CD4-positive, alpha-beta T cell treated with Interleukin-10 for 1 hour (primary cell): ENCODE data around the gene SETBP1.

ENCODE experiments used
- DNase-seq: peaks from one replicate; pipeline ENCODE4 v3.0.0-alpha.2; 2020

The SETBP1 gene

DNA sequence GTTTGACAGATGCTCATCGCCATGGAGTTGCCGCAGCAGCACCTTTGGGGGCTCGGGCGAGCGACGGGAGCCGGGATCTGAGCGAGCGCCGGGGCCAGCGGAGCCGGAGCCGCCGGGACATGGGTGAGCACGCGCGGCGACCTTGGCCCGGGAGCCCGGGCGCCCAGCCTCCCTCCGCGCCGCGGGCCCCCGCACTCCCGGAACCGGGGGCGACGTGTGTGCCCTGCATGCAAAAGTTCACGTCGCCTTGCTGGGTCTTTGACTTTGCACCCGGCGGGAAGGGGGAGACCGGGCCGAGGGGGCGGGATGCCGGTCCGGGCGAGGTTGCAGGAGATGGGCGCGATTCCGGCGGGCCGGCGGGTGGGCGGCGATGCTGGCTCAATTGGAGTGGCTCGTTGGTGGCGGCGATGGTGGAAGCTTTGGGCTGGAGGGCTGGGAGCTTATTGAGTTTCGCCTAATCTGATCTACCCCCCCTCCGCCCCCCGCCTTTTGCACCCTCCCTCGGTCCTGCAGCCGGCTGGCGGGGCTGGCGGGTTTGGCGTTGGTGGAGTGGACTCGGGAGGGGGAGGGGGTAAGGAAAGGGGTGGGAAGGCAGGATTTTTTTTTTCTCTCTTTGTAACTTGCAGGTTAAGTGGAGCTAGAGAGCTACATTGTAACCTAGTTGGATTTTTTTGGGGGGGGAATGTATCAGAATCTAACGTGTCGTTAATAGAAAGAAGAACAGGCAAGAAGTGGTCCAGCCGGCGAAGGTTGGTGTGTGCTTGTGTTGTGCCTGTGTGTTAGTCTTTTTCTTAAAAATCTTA lies at the start of gene SETBP1:
Gene SETBP1 (plus strand): TSS at position 616 of the 803 bp plus-strand sequence. CDS start 20,459 bp downstream, outside the sequence.
- DNase-seq = peak; percentile 25

DNA sequence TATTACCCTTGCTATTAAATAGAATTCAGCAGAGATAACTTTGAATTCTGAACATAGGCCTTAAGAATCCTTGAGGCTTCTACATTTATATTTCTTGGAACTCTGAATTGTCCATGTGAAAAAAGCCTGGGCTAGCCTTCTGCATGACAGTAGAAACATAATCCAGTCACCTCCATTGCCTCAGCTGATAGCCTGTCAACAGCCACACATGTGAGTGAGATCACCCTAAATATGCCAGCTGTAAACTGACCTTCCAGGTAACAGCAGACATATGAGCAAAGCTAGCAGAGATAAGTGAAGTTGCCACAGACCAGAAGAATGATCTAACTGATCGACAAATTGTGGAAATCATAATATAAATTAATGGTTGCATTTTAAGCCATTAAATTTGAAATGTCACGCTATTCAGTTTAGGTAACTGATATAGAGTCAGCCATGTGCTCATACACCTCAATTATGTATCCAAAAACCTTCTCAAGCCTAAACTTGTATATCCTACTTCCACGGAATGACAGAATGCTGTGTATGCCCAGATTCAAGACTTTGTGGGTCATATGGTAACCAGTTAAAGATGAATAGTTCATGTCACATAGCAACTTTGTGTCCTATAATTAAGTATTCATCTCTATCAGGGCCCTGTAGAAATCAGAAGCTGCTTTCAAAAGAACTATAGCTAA lies 48.1 kb upstream of the SETBP1 start:
- DNase-seq = no peak

DNA sequence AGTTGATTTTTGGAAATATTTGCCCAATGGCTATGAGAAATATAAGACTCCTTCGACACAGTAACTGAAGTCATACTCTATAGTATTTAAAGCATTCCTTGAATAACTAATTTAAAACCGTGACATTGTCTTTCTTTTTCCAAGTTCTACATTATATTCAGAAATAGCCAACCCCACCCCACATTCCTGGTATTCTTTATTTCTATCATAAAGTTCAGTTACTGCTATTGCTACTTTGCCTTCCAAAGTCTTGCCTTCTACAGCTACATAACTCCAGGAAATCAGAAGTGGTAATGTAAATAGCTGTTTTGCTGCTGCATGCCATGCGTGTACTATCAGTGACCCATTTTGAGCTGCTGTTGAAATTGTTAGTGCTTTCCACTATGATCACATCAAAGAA lies 45.1 kb upstream of the SETBP1 start:
- no peak for DNase-seq

DNA sequence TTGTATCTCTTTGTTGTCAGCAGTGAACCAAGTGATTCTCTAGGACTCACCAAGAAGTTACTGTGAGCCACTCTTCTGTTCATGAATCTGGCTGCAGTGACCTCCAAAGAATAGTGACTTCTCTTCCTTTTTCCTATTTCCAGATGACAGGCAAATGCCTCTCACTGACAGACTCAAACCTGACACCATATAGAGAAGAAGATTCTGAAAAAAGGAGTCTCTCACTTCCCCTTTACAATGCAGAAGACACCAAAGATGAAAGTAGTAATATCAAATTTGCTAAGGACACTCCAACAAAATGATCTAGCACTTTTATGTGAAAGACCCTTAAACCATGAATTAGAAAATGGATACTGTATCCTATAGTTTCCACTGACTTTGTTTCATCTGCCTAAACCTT lies 44.4 kb upstream of the SETBP1 start:
- DNase-seq = no peak

DNA sequence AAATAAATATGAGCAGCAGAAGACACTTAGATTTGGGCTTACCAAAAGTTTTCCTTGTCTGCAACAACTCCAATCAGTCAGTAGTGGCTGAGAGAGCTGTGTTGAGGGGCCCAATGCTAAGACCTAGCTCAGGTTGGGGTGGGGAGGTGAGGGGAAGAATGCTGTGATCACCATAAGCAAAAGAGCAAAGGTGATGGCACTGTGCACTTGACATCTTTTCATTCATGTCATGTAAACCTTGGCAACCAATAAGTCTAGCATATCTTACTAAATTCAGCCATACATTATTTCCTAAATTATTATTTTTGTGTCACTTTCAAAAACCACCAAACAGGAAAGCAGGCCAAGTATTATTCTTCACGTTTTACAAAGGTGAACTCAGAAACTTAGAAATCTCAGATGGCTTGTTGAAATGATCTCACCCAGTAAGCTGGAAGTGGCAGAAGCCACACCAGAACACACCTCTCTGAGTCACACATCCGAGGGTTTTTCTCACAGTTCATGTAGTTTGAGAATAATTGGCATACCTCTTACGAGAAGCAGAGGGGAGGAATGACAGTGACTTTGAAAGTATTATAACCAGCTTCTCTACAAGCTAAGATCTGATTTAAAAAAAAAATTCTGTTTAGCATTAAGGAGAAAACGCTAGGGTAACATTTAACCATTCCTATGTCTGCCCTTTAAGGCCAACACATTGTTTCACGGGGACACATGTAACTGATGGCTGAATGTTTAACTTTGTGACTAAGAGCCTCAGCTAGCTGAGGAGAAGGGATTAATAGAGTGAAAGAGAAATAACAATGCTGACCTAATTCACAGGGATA lies 43.3 kb upstream of the SETBP1 start:
- peak; percentile 3 for DNase-seq

DNA sequence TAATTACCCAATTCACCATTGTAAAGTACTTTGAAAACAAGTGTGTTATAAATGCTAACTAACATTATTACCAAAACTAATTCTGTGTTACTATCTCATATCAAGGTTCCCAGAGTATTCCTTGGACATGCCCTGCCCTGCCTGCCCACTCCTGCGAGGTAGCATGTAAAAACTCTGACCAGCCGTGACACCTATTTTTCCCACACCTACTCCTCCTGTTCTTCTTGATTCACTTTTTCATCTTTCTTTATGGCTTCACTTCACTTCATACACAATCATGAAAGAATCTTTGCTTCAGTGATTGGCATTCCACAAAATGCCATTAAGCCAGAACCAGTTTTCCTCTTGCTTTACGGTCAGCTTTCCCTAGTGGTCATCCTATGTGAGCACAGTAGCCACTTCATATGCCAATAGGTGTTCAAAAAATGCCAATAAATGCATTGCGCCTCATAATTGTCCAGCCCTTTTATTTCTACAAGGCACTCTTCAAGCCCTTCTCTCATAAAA lies 42.6 kb upstream of the SETBP1 start:
- DNase-seq = no peak

DNA sequence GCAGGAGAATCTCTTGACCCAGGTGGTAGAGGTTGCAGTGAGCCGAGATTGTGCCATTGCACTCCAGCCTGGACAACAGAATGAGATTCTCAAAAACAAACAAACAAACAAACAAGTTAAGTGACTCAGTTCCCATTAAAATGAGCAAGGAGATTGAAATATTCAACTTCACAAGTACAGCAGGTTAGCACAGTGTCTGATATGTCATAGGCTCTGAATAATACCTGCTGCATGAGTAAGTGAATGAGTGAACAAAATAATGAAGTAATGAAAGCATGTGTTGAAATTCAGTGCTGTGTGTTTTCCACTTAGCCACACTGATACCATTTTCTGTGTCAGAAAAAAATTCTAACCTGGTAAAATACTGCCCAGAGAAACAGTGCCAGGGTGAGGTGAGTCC lies 41.9 kb upstream of the SETBP1 start:
- no peak for DNase-seq

DNA sequence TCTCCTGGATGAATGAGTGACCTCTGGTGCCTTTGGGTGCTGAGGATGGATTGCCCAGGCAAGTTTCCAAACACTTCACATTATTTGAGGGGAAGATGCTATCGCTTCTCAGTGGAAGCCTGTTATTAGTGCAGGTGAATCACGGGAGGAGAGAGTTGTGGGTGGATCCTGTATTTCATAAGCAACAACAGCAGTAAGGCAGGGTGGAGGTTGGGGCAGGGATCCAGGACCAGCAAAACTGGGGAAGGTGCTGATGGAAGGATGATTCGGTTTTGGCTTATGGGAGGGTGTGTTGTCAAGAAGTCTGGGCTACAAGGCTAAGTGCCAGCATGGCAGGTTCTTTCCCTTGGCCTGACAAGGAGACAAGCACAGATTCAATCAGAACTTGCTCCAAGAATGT lies 37.7 kb upstream of the SETBP1 start:
- DNase-seq = no peak

DNA sequence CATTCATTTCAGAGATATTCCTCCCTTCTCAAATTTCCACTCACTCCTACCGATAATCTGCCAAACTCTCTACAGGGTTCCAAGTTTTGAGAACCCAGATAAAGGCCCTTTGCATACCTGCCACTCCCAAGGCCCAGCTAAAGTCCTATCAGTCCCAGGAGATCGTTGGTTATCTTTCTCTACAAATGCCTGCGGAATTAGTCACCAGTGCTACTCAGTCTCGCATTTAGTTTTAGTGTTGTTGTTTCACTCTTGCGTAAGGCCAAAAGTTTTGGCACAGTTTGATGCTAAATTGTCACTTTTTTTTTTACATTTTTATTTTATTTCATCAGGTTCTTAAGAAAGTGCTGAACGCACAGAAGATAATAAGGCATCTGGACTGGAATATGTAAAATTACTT lies 29.2 kb upstream of the SETBP1 start:
- DNase-seq = no peak

DNA sequence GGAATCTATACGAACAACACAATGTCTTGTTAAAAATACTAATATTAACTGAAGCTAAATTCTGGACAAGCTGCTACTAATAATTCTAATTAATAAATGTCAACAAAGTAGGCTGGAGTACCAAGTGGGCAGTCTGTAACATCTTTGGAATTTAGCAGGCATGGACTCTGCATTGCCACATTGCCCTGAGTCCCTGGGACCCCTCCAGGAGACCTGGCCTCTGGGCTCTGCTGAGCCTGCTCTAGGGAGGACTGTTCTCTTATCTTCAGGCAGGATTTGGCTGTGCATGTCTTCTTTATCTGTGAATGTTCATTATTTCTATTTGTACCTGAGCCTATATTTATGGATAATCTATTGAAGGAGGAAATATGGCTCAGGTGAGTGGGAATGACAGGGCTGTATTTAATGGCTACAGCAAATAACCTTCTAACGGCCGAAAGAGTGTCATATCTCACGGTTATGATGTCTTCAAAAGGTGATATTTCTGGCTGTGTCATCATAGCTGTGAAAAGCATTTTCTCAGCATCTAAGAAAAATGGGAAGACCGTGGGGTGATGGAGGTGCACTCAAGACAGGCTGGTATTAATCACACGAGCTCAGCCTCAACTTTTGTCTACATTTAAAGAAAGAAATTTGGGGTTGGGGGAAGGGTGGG lies 28.6 kb upstream of the SETBP1 start:
- no peak for DNase-seq

DNA sequence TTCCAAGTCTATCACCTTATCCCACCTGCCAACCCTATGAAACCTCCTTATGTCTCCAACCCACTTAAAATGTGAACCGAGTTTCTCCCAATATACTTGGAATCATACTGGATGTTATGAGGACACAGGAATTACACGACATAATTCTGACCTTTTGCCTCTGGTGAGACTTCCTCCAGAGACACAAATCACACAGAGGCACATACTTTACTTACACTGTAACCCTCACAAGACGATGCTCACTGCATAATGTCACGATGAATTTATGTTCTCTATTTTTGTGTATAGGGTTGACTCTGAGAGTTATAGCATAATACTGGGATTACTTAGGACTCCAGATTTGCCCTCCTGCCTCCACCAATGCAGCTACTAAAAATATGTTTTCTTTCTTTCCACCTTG lies 28.0 kb upstream of the SETBP1 start:
- no peak for DNase-seq

DNA sequence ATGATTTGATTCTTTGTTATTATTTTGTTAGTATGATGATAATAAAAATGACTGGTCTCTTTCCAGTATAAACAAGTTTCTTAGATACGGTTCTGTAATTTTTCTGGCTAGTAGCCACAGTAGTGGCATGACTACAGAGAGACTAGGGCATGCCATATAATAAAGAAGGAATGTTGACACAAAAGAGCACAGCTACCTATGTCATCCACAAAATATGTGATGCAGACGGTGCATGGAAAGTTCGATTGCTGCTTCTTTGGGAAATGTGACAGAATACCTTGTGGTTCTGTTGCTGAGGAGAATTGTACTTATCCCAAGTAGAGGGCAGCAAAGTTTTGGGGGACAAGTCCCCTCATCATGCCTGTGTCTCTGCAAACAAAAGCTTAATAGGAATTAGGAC lies 26.1 kb upstream of the SETBP1 start:
- DNase-seq = no peak

DNA sequence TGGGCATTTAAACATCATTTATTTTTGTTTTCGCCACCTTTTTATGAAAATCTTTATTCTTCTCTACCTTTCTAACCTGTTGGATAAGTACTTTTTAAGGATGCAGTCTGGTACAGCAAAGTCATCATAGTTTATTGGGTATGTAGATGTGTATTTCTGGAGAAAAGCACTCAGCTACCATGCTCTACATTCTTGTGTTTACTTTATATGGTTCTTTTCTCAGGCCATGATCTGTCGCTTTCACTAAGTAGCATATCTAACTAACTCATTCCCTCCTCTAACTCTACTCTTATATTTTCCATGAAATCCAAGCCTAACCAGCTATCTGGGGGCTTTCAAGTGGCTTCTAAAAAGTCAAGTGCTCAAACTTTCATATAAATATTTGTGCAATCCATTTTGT lies 25.3 kb upstream of the SETBP1 start:
- no peak for DNase-seq

DNA sequence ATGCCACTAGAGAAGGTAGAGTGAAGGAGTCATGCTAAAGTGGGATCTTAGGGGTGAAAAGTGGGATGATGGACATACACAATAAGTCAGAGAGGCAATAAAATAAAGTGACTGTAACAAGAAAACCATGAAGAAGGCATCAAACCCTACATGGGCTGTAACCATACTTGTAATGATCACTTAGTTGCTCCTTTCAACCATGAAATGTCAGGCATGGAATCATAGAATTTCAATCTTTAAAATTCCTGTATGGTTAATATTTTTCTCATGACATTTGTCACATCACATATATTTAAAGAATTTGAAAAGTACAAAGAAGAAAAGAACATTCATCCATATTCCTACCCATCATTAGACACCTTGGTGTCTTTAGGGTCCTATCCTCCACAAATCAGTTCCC lies 20.9 kb upstream of the SETBP1 start:
- no peak for DNase-seq

DNA sequence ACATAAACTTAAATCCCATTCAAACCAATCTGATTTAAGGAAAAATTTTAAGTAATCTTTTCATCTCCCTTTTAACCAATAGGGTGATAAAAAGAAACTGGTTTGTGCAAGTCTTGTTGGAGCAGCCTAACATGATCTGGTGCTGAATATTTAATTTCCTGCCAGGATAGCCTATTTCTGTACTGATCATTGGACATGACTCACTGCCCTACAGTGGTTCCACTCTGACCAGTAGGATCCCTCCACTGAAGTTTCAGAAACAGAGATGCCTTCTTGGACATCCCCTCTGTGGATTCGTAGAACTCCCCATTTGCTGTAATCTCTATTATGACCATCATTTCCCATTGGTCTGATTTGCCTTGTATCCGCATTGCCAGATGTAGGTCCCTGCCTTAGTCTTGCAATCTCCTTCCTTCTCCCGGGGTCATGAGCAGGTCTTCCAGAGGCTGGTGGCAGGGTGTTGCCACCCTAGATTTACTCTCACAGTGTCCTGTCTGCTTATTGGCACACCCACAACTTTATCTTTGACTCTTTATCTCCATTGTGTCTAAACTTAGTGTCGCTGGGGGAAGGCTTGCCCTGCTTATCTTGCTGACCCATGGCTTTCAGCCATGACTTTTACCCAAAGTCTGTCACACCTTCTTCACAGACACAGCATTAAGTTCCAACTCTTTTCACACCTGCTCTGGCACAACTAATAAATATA lies 12.3 kb upstream of the SETBP1 start:
- DNase-seq = no peak

DNA sequence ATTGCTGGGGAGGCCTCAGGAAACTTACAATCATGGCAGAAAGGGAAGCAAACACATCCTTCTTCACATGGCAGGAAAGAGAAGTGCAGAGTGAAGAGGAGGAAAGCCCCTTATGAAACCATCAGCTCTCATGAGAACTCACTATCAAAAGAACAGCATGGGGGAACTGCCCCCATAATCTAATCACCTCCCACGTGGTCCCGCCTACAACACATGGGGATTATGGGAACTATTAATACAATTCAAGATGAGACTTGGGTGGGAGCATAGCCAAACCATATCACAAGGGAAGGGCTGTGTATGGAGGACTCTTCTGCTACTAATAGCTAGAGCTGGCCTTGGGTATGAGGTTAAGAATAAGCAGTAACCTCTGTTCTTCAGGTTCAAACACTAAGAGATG lies 8.8 kb upstream of the SETBP1 start:
- no peak for DNase-seq

DNA sequence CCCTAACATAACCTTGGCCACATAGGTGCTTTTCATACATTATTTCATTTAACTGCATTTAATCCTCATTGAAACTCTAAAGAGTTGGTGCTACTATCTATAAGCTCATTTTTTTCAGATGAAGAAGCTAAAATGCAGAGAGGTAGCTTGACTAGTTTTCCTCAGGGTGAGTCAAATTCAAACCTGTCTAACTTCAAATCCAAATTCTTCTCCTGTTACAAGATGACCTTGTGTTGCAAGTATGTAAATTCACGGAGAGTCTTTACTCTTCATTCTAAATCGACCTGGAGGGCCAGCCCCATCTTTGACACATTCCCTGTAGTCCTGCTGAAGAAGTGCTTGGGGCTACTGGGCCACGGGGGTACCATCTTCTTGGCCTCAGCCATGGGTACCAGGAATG lies 8.2 kb upstream of the SETBP1 start:
- DNase-seq = no peak

DNA sequence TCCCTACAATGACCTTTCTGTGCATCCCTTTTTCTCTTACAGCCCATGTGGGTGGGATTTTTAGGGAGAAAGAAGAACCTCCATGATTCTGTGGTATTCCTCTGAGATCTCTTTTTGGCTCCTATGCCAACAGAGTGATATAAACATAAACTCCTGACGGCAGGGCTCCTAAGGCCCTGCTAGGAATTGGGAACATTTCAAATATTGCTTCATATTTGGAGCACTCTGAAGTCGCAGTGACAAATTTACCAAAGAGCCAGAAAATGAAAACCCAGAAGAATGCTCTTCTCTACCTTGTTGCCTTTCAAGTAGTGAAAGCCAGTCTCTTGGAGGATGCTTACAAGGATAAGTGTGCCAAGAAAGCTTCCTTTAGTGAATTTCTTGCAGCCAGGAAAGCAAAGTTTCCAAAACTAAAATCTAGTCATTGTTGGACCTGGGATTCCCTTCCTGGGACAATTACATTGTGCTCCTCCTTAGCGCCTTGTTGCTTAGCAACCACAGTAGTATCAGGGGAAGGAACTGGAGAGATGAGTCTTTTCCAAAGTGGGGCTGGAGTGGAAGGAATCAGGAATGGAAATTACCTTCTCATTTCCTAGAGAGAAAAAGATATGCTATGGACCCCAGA lies 7.3 kb upstream of the SETBP1 start:
- no peak for DNase-seq

DNA sequence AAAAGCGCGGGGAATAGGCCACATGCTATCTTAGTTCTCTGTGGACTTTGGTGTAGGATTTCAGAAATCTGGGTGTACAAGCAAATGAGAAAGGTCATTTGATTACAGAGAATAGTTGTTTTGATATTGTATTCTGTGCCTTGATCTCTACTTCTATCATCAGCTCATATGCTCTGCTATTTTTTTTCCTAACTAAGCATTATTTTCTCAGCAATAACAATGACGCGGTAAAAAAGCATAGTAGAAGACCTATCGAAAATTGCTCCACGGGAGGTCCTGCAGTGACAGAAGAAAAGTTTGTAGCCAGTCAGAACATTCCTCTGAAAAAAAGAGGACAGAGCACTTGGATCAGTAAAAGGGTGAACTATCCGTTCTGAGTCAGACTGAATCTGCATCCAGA lies 2.8 kb upstream of the SETBP1 start:
- DNase-seq = no peak

DNA sequence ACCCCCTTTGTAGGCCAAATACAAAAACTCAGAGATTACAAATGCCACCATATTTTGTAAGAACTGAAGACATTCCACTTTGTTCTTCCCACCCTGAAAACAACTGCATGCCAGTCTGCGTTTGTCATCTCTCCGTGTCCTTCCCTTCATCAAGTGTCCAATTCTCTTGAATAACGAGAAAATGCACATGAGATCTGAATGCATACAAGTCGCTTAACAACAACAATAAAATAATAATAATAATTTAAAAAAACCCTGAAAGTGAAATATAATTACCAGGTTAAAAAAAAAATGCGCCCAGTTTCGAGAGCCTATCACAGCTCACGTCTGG lies 2.0 kb upstream of the SETBP1 start:
- DNase-seq = no peak

DNA sequence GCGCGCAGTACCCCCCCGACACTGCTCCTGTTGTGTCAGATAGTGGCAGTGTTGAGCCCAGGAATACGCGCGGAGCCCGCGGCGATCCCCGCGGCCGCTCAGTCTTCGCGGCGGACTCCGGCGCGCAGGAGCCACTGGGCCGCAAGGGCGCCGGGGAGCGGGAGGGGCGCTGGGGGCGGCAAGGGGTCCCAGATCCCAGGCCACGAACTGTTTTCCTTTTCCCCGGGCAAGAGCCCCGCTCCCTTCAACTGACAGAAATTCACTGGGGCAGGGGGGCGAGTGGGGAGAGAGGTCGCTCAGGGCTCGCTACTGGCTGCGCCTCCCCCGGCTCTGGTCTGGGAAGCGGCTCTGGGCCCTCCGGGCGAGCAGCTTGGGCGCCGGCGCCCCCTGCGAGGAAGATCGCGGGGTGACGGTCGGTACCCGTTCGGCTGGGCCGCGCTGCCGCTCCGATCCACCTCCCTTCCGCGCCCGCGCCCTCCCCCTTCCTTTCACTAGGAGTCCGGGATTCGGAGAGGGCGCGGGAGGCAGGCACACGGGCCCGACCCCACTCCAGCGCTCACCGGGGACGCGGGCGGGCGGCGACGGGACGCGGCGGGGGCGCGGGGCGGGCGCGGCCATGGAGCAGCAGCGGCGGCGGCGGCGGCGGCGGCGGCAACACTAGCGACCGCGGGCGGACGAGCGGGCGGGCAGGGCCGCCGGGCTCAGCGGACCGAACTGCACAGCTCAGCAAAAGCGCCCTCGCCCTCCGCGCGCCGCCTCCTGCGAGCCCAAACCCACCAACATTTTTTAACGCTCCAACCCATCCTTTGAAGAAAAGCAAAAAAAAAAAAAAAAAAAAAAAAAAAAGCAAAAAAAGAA lies 1.4 kb upstream of the SETBP1 start:
- DNase-seq = peak; percentile 80
